Activated naive CD8-positive, alpha-beta T cell treated with anti-CD3 and anti-CD28 coated beads, Interleukin-2, amount 10 ng/mL, durations not matched to agents 7 days and 5 days (primary cell): ENCODE measurements around the gene DNASE1L2. TPM values are rescaled to one million over a fixed set of nuclear protein-coding genes. Genes with fewer than 3 reads are reported as not detected.
A peak's percentile ranks its signal among the peaks of the same experiment; 100 is the strongest.
"Not testable (repeated sequence)": the region's sequence is repeated elsewhere in the genome, so short reads cannot be mapped to it uniquely, and the experiment has no call there.

Experiments
- ATAC-seq: fragments of 150-1000 bp; cut with Tn5 transposase; one replicate; pipeline ENCODE4 v1.10.0; 2021; ENCODE audit warnings: low read depth, moderate library complexity
- POLR2A ChIA-PET: fragments of 350-600 bp; sonication (Branson Sonifier 250); formaldehyde crosslinking; loops from one replicate; lab custom pipeline; 2021; ENCODE audit warnings: antibody characterized with exemption; lab: Charles Lee
- DNase-seq: peaks from one replicate; pipeline ENCODE4 v3.0.0; 2021
- H3K27ac Mint-ChIP-seq: one replicate; pipeline ENCODE4 v1.8.0; 2022; ENCODE audit warnings: mild to moderate bottlenecking, mixed read lengths
- H3K27me3 Mint-ChIP-seq: one replicate; pipeline ENCODE4 v1.8.0; 2022; ENCODE audit warnings: mild to moderate bottlenecking, moderate library complexity, mixed read lengths
- H3K36me3 Mint-ChIP-seq: one replicate; pipeline ENCODE4 v1.8.0; 2021; ENCODE audit warnings: mild to moderate bottlenecking, mixed read lengths
- H3K4me1 Mint-ChIP-seq: one replicate; pipeline ENCODE4 v1.8.0; 2021; ENCODE audit warnings: mixed read lengths
- H3K4me3 Mint-ChIP-seq: one replicate; pipeline ENCODE4 v1.8.0; 2022; ENCODE audit warnings: mild to moderate bottlenecking, moderate library complexity, mixed read lengths
- H3K9me3 Mint-ChIP-seq: one replicate; pipeline ENCODE4 v1.8.0; 2021; ENCODE audit warnings: mixed read lengths
- total RNA-seq, 2 experiments: library from RNA; stranded (reverse); gene quantifications; one replicate each; pipeline ENCODE4 v1.2.3, GENCODE V29; 2021

Gene DNASE1L2
- total RNA-seq, 2 experiments from 2014 or later = 2.2 to 3.2 TPM

DNA sequence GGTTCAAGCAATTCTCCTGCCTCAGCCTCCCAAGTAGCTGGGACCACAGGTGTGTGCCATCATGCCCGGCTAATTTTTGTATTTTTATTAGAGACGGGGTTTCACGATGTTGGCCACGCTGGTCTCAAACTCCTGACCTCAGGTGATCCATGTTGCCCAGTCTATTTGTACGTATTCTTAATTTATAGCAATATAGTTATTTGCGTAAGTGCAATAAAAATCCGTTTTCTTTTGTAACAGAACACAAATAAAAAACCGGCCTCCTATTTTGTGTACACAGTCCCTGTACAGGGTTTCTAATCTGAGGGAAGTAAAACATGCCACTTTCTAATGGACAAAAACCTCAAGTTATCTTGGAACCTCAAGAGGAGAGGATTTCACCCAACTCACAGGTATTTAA lies 24.0 kb downstream of the DNASE1L2 start:
- Mint-ChIP-seq H3K27ac (no peak overlapping the region), H3K27me3 (no peaks in the 10 kb centered on the region), H3K9me3 (no peaks in the 10 kb centered on the region), H3K36me3 (peaks cover 40% of the 10 kb centered on the region), H3K4me1 (peaks cover 8% of the 10 kb centered on the region), H3K4me3 (no peak overlapping the region)
- POLR2A ChIA-PET = no interaction called here
- ATAC-seq (no peak), DNase-seq (no peak)

GRCh38 chr16:2263026-2263425 lies 26.8 kb downstream of the DNASE1L2 start:
- ATAC-seq, H3K27ac Mint-ChIP-seq, H3K9me3 Mint-ChIP-seq, H3K4me3 Mint-ChIP-seq, H3K27me3 Mint-ChIP-seq, DNase-seq: not testable (repeated sequence)
- peaks cover 20% of the 10 kb centered on the region for H3K4me1 Mint-ChIP-seq
- peaks cover 32% of the 10 kb centered on the region for H3K36me3 Mint-ChIP-seq
- POLR2A ChIA-PET = interaction anchor here (0.6 kb wide), 1 partner anchor 110 kb away, joined by 3 read pairs; no protein-coding TSS in a partner anchor

DNA sequence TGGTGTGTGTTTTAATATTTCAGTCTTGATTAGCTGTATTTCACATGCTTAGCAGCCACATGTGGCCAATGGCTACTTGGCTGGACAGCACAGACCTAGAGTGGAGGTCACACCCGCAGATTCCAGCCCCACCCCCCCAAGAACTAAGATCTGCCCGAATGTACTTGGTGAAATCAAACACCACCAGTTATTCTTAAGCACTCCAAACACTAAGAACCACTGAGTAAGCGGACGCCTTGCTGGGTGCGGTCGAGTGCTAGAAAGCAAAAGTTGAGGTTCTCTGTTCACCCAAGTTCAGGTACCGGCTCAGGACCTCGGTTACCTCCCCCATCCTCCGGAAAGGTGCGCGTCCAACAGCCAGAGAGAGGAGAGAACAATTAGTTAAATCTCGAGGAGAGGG lies 30.6 kb downstream of the DNASE1L2 start:
- ATAC-seq, H3K27me3 Mint-ChIP-seq, DNase-seq, H3K9me3 Mint-ChIP-seq: not testable (repeated sequence)
- POLR2A ChIA-PET = interaction anchor here (0.9 to 1.3 kb wide), 2 partner anchors 15 to 112 kb away, joined by 3 read pairs; partner anchors contain the start of gene ECI1
- Mint-ChIP-seq H3K36me3 (peaks cover 19% of the 10 kb centered on the region), H3K4me1 (peaks cover 27% of the 10 kb centered on the region), H3K27ac (peak overlapping the region; percentile 97), H3K4me3 (peak overlapping the region; percentile 95)

DNA sequence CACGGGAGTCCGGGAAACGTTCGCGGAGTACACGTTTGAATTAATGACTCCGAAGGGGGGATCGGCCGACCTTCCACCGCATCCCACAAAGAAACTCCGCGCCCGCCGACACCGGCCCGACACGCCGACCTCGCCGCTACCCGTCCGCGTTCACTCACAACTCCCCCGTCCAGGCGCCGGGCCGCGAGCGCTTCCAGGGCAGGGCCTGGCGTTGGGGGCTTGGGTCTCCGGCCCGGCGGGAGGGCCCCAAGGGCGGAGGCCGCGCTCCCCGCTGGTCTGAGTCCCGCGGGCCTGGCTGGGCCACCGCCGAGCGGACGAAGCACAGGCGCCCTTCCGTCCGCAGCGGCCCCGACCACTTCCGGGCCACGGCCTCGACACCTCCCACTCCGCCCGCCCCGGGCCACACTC lies 31.3 kb downstream of the DNASE1L2 start:
- peak overlapping the region; percentile 95 for H3K4me3 Mint-ChIP-seq
- H3K9me3 Mint-ChIP-seq = not testable (repeated sequence)

GRCh38 chr16:2267913-2268666 lies 31.8 kb downstream of the DNASE1L2 start, which contains the start of gene RNPS1:
Gene RNPS1 (minus strand): TSS chr16:2268126. CDS start chr16:2264643, 3,483 bp downstream.
- no peaks in the 10 kb centered on the region for H3K27me3 Mint-ChIP-seq
- peaks cover 14% of the 10 kb centered on the region for H3K36me3 Mint-ChIP-seq
- peak within 1 kb of the TSS; percentile 95 for H3K4me3 Mint-ChIP-seq
- ATAC-seq = peak; percentile 84
- peak within 1 kb of the TSS; percentile 97 for H3K27ac Mint-ChIP-seq
- peak; percentile 99 for DNase-seq
- peaks cover 27% of the 10 kb centered on the region for H3K4me1 Mint-ChIP-seq
- no peaks in the 10 kb centered on the region for H3K9me3 Mint-ChIP-seq
- POLR2A ChIA-PET = interaction anchor here (0.7 to 2.1 kb wide), 10 partner anchors 11 to 402 kb away, joined by 3 to 27 read pairs (median 4); partner anchors contain the start of genes ABCA3, ECI1 and TRAF7

More for the DNA sequence above, 31.3 kb downstream of the DNASE1L2 start:
- POLR2A ChIA-PET = interaction anchor here (1.4 kb wide), 1 partner anchor 29 kb away, joined by 5 read pairs; no protein-coding TSS in a partner anchor
- peak; percentile 51 for ATAC-seq
- Mint-ChIP-seq H3K27ac (peak overlapping the region; percentile 97), H3K4me1 (peaks cover 27% of the 10 kb centered on the region), H3K36me3 (peaks cover 18% of the 10 kb centered on the region)
- H3K27me3 Mint-ChIP-seq, DNase-seq: not testable (repeated sequence)

DNA sequence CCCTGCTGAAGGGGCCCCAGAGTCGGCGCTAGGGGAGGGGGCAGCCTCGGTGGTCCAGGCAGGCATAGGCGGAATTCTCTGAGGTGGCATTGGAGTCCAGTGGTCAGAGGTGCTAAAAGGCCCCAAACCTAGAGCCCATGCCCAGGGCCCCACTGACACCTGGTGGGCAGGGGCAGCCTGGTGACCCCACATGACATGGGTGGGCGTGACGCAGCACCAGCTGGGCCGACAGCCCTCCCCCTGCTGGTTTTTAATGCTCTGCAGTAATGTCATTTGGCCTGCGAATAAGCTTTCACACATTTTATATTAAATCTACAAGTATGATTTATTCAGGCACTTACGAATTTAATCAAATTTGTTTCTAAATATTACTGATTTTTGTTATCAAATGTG lies 33.8 kb downstream of the DNASE1L2 start:
- Mint-ChIP-seq H3K27me3 (no peaks in the 10 kb centered on the region), H3K4me3 (peak overlapping the region; percentile 95), H3K4me1 (peaks cover 19% of the 10 kb centered on the region), H3K27ac (no peak overlapping the region), H3K9me3 (no peaks in the 10 kb centered on the region), H3K36me3 (peaks cover 9% of the 10 kb centered on the region)
- POLR2A ChIA-PET = interaction anchor here (1.1 to 1.4 kb wide), 4 partner anchors 27 to 55 kb away, joined by 3 to 4 read pairs (median 4); partner anchors contain the start of gene PGP
- DNase-seq (no peak), ATAC-seq (no peak)

GRCh38 chr16:2270588-2271470 lies 34.6 kb downstream of the DNASE1L2 start:
- H3K4me3 Mint-ChIP-seq = no peak overlapping the region
- no peak for DNase-seq
- POLR2A ChIA-PET = interaction anchor here (1.1 to 1.7 kb wide), 3 partner anchors 18 to 55 kb away, joined by 3 to 4 read pairs (median 3); no protein-coding TSS in a partner anchor

DNA sequence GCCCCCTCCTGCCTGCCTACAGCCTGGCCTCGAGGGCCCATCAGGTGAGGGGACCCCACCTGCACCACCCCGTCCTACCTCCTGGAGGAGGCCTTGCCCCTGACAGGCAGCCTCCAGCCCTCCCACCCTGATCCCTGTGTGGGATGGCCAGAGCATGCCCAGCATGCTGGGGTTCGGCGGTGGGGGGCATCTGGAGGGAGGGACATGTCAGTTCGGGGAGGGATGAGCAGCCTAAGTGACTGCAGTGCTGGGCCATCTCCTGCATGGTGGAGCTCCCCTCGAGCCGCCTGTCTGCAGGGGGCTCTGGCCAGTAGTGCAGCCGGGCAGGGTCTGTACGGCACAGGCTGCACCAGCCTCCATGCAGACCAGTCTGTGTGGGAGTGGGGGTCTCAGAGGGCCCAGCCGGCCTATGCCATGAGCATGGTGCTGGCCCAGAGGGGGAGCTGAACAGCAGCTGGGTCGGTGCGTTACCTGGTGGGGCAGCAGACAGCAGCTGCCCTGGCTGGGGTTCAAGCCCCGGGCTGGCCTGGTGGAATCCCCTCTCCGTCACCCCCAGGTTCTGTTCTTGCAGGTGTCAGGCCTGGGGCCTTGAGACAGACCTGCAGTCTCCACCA lies 35.7 kb downstream of the DNASE1L2 start:
- Mint-ChIP-seq H3K27ac (no peak overlapping the region), H3K4me1 (peaks cover 7% of the 10 kb centered on the region), H3K4me3 (no peak overlapping the region), H3K27me3 (no peaks in the 10 kb centered on the region), H3K9me3 (no peaks in the 10 kb centered on the region), H3K36me3 (peaks cover under 1% of the 10 kb centered on the region)
- ATAC-seq = no peak
- no peak for DNase-seq
- POLR2A ChIA-PET = interaction anchor here (0.6 to 1.7 kb wide), 2 partner anchors 19 to 21 kb away, joined by 3 to 4 read pairs; partner anchors contain the start of gene ECI1

More at GRCh38 chr16:2270588-2271470, 34.6 kb downstream of the DNASE1L2 start:
- ATAC-seq = no peak
- Mint-ChIP-seq H3K27me3 (no peaks in the 10 kb centered on the region), H3K27ac (peak overlapping the region; percentile 20), H3K9me3 (no peaks in the 10 kb centered on the region), H3K4me1 (peaks cover 16% of the 10 kb centered on the region), H3K36me3 (peaks cover 7% of the 10 kb centered on the region)

DNA sequence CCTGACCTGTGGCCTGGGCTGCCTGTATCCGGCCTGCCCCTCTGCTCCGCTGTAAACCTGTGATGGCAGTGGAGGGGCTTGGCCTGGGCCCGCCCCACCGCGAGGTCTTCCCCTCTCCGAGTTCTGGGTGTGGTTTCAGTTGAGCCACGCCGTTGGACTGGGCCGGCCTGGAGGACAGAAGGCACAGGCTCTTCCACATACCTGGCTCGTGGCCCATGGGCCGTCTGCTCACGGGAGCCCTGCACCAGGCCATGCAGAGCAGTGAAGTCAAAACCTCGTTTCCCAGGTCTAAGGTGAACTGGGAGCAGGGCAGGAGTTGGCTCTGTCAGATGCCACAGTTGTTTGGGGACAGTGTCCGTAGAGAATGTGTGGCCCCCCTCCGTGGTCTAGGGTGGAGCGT lies 37.2 kb downstream of the DNASE1L2 start:
- Mint-ChIP-seq H3K9me3 (no peaks in the 10 kb centered on the region), H3K4me1 (peaks cover 7% of the 10 kb centered on the region), H3K36me3 (no peaks in the 10 kb centered on the region), H3K27ac (no peak overlapping the region), H3K4me3 (no peak overlapping the region), H3K27me3 (no peaks in the 10 kb centered on the region)
- POLR2A ChIA-PET = no interaction called here
- DNase-seq = no peak
- ATAC-seq = no peak

- Mint-ChIP-seq H3K4me3 (no peak overlapping the region), H3K4me1 (peaks cover 7% of the 10 kb centered on the region), H3K9me3 (no peaks in the 10 kb centered on the region), H3K27me3 (no peaks in the 10 kb centered on the region), H3K27ac (no peak overlapping the region), H3K36me3 (no peaks in the 10 kb centered on the region)
- POLR2A ChIA-PET = no interaction called here
- DNase-seq (no peak), ATAC-seq (no peak)
These were observed 37.7 kb downstream of the DNASE1L2 start for GRCh38 chr16:2273931-2274330.

- POLR2A ChIA-PET = no interaction called here
- Mint-ChIP-seq H3K36me3 (no peaks in the 10 kb centered on the region), H3K4me1 (peaks cover 2% of the 10 kb centered on the region), H3K27me3 (no peaks in the 10 kb centered on the region), H3K4me3 (no peak overlapping the region), H3K9me3 (no peaks in the 10 kb centered on the region), H3K27ac (no peak overlapping the region)
- ATAC-seq (no peak), DNase-seq (no peak)
These were observed 39.5 kb downstream of the DNASE1L2 start for GRCh38 chr16:2275476-2276367.
